Vagina (tissue), 2 donors: ENCODE measurements around the gene SPOCK3. TPM values are rescaled to one million over a fixed set of nuclear protein-coding genes. Genes with fewer than 3 reads are reported as not detected.

Experiments used
- DNase-seq, 2 donors: peaks; one replicate each; pipeline ENCODE4 v3.0.0-alpha.2; 2017; ENCODE audit errors: extremely low spot score in 2 of 2
- H3K27ac ChIP-seq: fragments of 200-600 bp; sonication (generic); one replicate; pipeline ENCODE4 v1.5.1; 2019
- H3K27me3 ChIP-seq: fragments of 200-600 bp; sonication (generic); one replicate; pipeline ENCODE4 v1.5.1; 2019
- H3K36me3 ChIP-seq, 2 donors: fragments of 200-600 bp; sonication (generic); one replicate each; pipeline ENCODE4 v1.5.1; 2017 to 2019
- H3K4me1 ChIP-seq: fragments of 200-600 bp; sonication (generic); one replicate; pipeline ENCODE4 v1.5.1; 2019
- H3K4me3 ChIP-seq, 2 donors: fragments of 200-600 bp; sonication (generic); 1 replicate in 1 of 2; 2 replicates in 1 of 2; pipeline ENCODE4 v1.5.1; 2016 to 2019
- H3K9me3 ChIP-seq: fragments of 200-600 bp; sonication (generic); one replicate; pipeline ENCODE4 v1.5.1; 2019
- CTCF ChIP-seq, 3 experiments: fragments of 450-650 bp in 2 of 3; fragments of 200-600 bp in 1 of 3; sonication (generic) in 1 of 3; IDR thresholded peaks; one replicate each; pipeline ENCODE4 v1.5.1; 2017 to 2019; ENCODE audit warnings: antibody characterized with exemption in 3 of 3, mild to moderate bottlenecking in 2 of 3, moderate library complexity in 2 of 3
- POLR2A ChIP-seq, 2 donors: fragments of 450-650 bp; IDR thresholded peaks; one replicate each; pipeline ENCODE4 v1.6.1; 2017; ENCODE audit warnings: antibody characterized with exemption in 2 of 2, mild to moderate bottlenecking in 2 of 2, moderate library complexity in 2 of 2
- POLR2AphosphoS5 ChIP-seq, 2 donors: sonication (generic); formaldehyde crosslinking; IDR thresholded peaks; one replicate each; pipeline ENCODE4 v1.9.0; 2017; ENCODE audit warnings: antibody characterized with exemption in 2 of 2, mild to moderate bottlenecking in 2 of 2, low read depth in 1 of 2; ENCODE audit not compliant: insufficient read depth in 1 of 2
- intact Hi-C: fragments of 100-400 bp; cut with DNase I; formaldehyde crosslinking; loops from one replicate; pipeline ENCODE4 v1.15.1; 2023
- total RNA-seq: library from RNA; depleted of rRNA; stranded (reverse); fragments of >200 nt; gene quantifications from one replicate; pipeline ENCODE4 v1.2.3, GENCODE V29; 2016

SPOCK3 gene
- total RNA-seq, 1 donor from 2014 or later, result 0.74 TPM

- no peak for DNase-seq
- H3K9me3 ChIP-seq, result no peaks in the 10 kb centered on the region
- no peaks in the 10 kb centered on the region for H3K27me3 ChIP-seq
- no peak overlapping the region for H3K27ac ChIP-seq
- intact Hi-C loops, result no loop called here
- TF ChIP-seq CTCF (IDR thresholded peaks at IDR 0.05) (no peak), POLR2AphosphoS5 (IDR thresholded peaks at IDR 0.05; ENCODE audit: insufficient read depth in 1 of 2, low read depth in 1 of 2) (no peak), POLR2A (IDR thresholded peaks at IDR 0.05) (no peak)
- H3K4me3 ChIP-seq, result no peak overlapping the region
- no peaks in the 10 kb centered on the region for H3K36me3 ChIP-seq
- no peaks in the 10 kb centered on the region for H3K4me1 ChIP-seq
Measured at GRCh38 chr4:167034983-167035382, 199.3 kb downstream of the SPOCK3 start.

GRCh38 chr4:167032871-167033270 lies 201.4 kb downstream of the SPOCK3 start:
- no peak for DNase-seq
- intact Hi-C loops, result no loop called here
- Histone ChIP-seq H3K4me1 (no peaks in the 10 kb centered on the region), H3K4me3 (no peak overlapping the region), H3K27me3 (no peaks in the 10 kb centered on the region), H3K27ac (no peak overlapping the region), H3K9me3 (no peaks in the 10 kb centered on the region), H3K36me3 (no peaks in the 10 kb centered on the region)
- TF ChIP-seq POLR2AphosphoS5 (IDR thresholded peaks at IDR 0.05; ENCODE audit: insufficient read depth in 1 of 2, low read depth in 1 of 2) (no peak), POLR2A (IDR thresholded peaks at IDR 0.05) (no peak)

GRCh38 chr4:167031534-167032156 lies 202.6 kb downstream of the SPOCK3 start:
- H3K4me1 ChIP-seq, result no peaks in the 10 kb centered on the region
- H3K4me3 ChIP-seq, result no peak overlapping the region
- no peak for TF ChIP-seq POLR2AphosphoS5 (IDR thresholded peaks at IDR 0.05; ENCODE audit: insufficient read depth in 1 of 2, low read depth in 1 of 2)
- no peak for TF ChIP-seq CTCF (IDR thresholded peaks at IDR 0.05)
- TF ChIP-seq POLR2A (IDR thresholded peaks at IDR 0.05), result no peak
- H3K27me3 ChIP-seq, result no peaks in the 10 kb centered on the region
- intact Hi-C loops, result no loop called here
- H3K36me3 ChIP-seq, result no peaks in the 10 kb centered on the region
- DNase-seq, result no peak
- H3K27ac ChIP-seq, result no peak overlapping the region
- H3K9me3 ChIP-seq, result no peaks in the 10 kb centered on the region

- Histone ChIP-seq H3K4me1 (no peaks in the 10 kb centered on the region), H3K27me3 (no peaks in the 10 kb centered on the region), H3K4me3 (no peak overlapping the region), H3K9me3 (no peaks in the 10 kb centered on the region), H3K36me3 (no peaks in the 10 kb centered on the region), H3K27ac (no peak overlapping the region)
- intact Hi-C loops, result no loop called here
- DNase-seq, result no peak
- TF ChIP-seq CTCF (IDR thresholded peaks at IDR 0.05) (no peak), POLR2A (IDR thresholded peaks at IDR 0.05) (no peak), POLR2AphosphoS5 (IDR thresholded peaks at IDR 0.05; ENCODE audit: insufficient read depth in 1 of 2, low read depth in 1 of 2) (no peak)
Measured at GRCh38 chr4:167028976-167029375, 205.3 kb downstream of the SPOCK3 start.

GRCh38 chr4:167025670-167026069 lies 208.6 kb downstream of the SPOCK3 start:
- Histone ChIP-seq H3K9me3 (no peaks in the 10 kb centered on the region), H3K4me1 (no peaks in the 10 kb centered on the region), H3K36me3 (no peaks in the 10 kb centered on the region), H3K27me3 (no peaks in the 10 kb centered on the region), H3K4me3 (no peak overlapping the region), H3K27ac (no peak overlapping the region)
- no peak for TF ChIP-seq CTCF (IDR thresholded peaks at IDR 0.05)
- TF ChIP-seq POLR2AphosphoS5 (IDR thresholded peaks at IDR 0.05; ENCODE audit: insufficient read depth in 1 of 2, low read depth in 1 of 2), result no peak
- TF ChIP-seq POLR2A (IDR thresholded peaks at IDR 0.05), result no peak
- DNase-seq, result no peak
- intact Hi-C loops, result no loop called here
